Ishikawa (cell line): ENCODE measurements around the gene SMOC1.

Experiments used
- EP300 ChIP-seq: IDR thresholded peaks from 2 replicates; pipeline ENCODE4 v1.6.1; 2012; ENCODE audit warnings: borderline replicate concordance
- FOXM1 ChIP-seq: IDR thresholded peaks from 2 replicates; pipeline ENCODE4 v1.6.1; 2012; ENCODE audit warnings: low read depth, borderline replicate concordance
- RAD21 ChIP-seq: IDR thresholded peaks from 2 replicates; pipeline ENCODE4 v1.6.1; 2012; ENCODE audit warnings: low read depth
- REST ChIP-seq: IDR thresholded peaks from 2 replicates; pipeline ENCODE4 v1.6.1; 2012; ENCODE audit warnings: low read depth, mild to moderate bottlenecking
- TAF1 ChIP-seq: IDR thresholded peaks from 2 replicates; pipeline ENCODE4 v1.6.1; 2012; ENCODE audit warnings: low read depth, mild to moderate bottlenecking
- YY1 ChIP-seq: IDR thresholded peaks from 2 replicates; pipeline ENCODE4 v1.6.1; 2012; ENCODE audit warnings: low read depth
- ZBTB7A ChIP-seq: IDR thresholded peaks from 2 replicates; pipeline ENCODE4 v1.6.1; 2012; ENCODE audit warnings: low read depth
- TF ChIP-seq, protein P1 (sequence below): IDR thresholded peaks from 2 replicates; pipeline ENCODE4 v1.6.1; 2012

DNA sequence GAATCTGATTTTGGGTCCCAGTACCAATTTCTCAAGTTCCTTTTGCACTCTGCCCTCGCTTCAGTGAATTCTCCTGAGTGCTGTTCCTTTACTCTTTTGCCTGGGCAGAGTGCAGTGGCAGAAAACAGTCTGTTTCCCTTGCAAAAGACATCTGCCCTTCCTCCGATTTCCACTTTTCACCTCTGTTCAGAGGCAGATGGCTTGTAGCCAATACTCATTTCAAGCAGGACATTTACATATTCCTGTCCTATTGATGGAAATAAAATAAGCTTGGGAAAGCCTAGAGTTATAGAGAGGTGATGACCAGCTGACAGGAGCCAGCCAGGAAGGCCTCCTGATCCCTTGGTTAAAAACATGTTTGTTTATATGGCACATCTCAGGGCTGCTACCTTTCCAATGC lies 198.5 kb downstream of the SMOC1 start:
- TF ChIP-seq RAD21 (no peak), ZBTB7A (no peak), FOXM1 (no peak), REST (no peak), TAF1 (no peak), EP300 (no peak), YY1 (no peak)
- TF ChIP-seq, protein P1, sequence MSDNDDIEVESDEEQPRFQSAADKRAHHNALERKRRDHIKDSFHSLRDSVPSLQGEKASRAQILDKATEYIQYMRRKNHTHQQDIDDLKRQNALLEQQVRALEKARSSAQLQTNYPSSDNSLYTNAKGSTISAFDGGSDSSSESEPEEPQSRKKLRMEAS, result no peak
